Prostate gland (tissue), 2 donors: ENCODE results near the gene ERVW-1. TPM values are rescaled to one million over a fixed set of nuclear protein-coding genes. Genes with fewer than 3 reads are reported as not detected.
"Not testable (repeated sequence)": the region's sequence is repeated elsewhere in the genome, so short reads cannot be mapped to it uniquely, and the experiment has no call there.

Experiments
- DNase-seq: peaks from one replicate; pipeline ENCODE4 v3.0.0-alpha.2; 2019; ENCODE audit warnings: low spot score
- H3K27ac ChIP-seq, 2 donors: fragments of 200-600 bp; sonication (generic); 2 replicates each; pipeline ENCODE4 v1.5.1; 2017 to 2019
- H3K27me3 ChIP-seq: fragments of 200-600 bp; sonication (generic); replicated peaks from 2 replicates; pipeline ENCODE4 v1.5.1; 2019; ENCODE audit not compliant: insufficient read depth
- H3K36me3 ChIP-seq, 2 donors: fragments of 200-600 bp; sonication (generic); 1 replicate in 1 of 2; 2 replicates in 1 of 2; pipeline versions ENCODE4 v1.5.1 to v1.8.1; 2017 to 2019
- H3K4me1 ChIP-seq: fragments of 200-600 bp; sonication (generic); replicated peaks from 2 replicates; pipeline ENCODE4 v1.5.1; 2019
- H3K4me3 ChIP-seq, 2 donors: fragments of 200-600 bp; sonication (generic); 2 replicates each; pipeline ENCODE4 v1.5.1; 2017 to 2019
- H3K9me3 ChIP-seq: fragments of 200-600 bp; sonication (generic); 2 replicates; pipeline ENCODE4 v1.5.1; 2017
- POLR2A ChIP-seq: fragments of 450-650 bp; IDR thresholded peaks from one replicate; pipeline ENCODE4 v1.6.1; 2016; ENCODE audit warnings: antibody characterized with exemption, mild to moderate bottlenecking
- POLR2AphosphoS5 ChIP-seq: sonication (generic); formaldehyde crosslinking; IDR thresholded peaks from one replicate; pipeline ENCODE4 v1.6.1; 2017; ENCODE audit warnings: antibody characterized with exemption
- WGBS: methylation state at CpG from one replicate; pipeline ENCODE4 v1.1.5; 2018; 5-methylcytosine and 5-hydroxymethylcytosine counted together
- intact Hi-C: fragments of 100-400 bp; cut with DNase I; formaldehyde crosslinking; loops from one replicate; pipeline ENCODE4 v1.14.2; 2022
- total RNA-seq, 2 donors: library from RNA; depleted of rRNA; stranded (reverse); fragments of >200 nt; gene quantifications; one replicate each; pipeline ENCODE4 v1.1.0, GENCODE V29; 2016
- TF ChIP-seq, protein P1 (sequence below), 4 experiments: fragments of 200-600 bp in 2 of 4; fragments of 450-650 bp in 2 of 4; sonication (generic) in 2 of 4; IDR thresholded peaks; 1 replicate in 3 of 4; 2 replicates in 1 of 4; pipeline ENCODE4 v1.5.1; 2016 to 2019; ENCODE audit warnings: antibody characterized with exemption in 4 of 4, mild to moderate bottlenecking in 2 of 4, moderate library complexity in 2 of 4

ERVW-1 gene
- total RNA-seq, 2 donors from 2014 or later: 1.8 TPM; not detected in 1

GRCh38 chr7:92478711-92479110 lies 965 bp upstream of the ERVW-1 start:
- WGBS: 93% methylated on average over 4 of the region's 4 CpGs
- intact Hi-C loops: no loop called here
- no peaks in the 10 kb centered on the region for H3K36me3 ChIP-seq

GRCh38 chr7:92478095-92478494 lies 349 bp upstream of the ERVW-1 start:
- DNase-seq: no peak
- WGBS: 89% methylated on average over 9 of the region's 9 CpGs
- Histone ChIP-seq H3K9me3 (no peaks in the 10 kb centered on the region), H3K36me3 (no peaks in the 10 kb centered on the region), H3K27me3 (no peaks in the 10 kb centered on the region), H3K4me3 (no peak overlapping the region), H3K27ac (no peak overlapping the region), H3K4me1 (no peaks in the 10 kb centered on the region)
- TF ChIP-seq, protein P1, sequence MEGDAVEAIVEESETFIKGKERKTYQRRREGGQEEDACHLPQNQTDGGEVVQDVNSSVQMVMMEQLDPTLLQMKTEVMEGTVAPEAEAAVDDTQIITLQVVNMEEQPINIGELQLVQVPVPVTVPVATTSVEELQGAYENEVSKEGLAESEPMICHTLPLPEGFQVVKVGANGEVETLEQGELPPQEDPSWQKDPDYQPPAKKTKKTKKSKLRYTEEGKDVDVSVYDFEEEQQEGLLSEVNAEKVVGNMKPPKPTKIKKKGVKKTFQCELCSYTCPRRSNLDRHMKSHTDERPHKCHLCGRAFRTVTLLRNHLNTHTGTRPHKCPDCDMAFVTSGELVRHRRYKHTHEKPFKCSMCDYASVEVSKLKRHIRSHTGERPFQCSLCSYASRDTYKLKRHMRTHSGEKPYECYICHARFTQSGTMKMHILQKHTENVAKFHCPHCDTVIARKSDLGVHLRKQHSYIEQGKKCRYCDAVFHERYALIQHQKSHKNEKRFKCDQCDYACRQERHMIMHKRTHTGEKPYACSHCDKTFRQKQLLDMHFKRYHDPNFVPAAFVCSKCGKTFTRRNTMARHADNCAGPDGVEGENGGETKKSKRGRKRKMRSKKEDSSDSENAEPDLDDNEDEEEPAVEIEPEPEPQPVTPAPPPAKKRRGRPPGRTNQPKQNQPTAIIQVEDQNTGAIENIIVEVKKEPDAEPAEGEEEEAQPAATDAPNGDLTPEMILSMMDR (IDR thresholded peaks at IDR 0.05): no peak
- TF ChIP-seq POLR2AphosphoS5: no peak
- TF ChIP-seq POLR2A: no peak
- intact Hi-C loops: no loop called here

More at GRCh38 chr7:92478711-92479110, 965 bp upstream of the ERVW-1 start:
- Histone ChIP-seq H3K27ac (no peak overlapping the region), H3K27me3 (no peaks in the 10 kb centered on the region), H3K4me3 (no peak overlapping the region), H3K9me3 (no peaks in the 10 kb centered on the region), H3K4me1 (no peaks in the 10 kb centered on the region)
- TF ChIP-seq, protein P1 (IDR thresholded peaks at IDR 0.05): no peak
- TF ChIP-seq POLR2A (no peak), POLR2AphosphoS5 (no peak)
- DNase-seq: no peak

DNA sequence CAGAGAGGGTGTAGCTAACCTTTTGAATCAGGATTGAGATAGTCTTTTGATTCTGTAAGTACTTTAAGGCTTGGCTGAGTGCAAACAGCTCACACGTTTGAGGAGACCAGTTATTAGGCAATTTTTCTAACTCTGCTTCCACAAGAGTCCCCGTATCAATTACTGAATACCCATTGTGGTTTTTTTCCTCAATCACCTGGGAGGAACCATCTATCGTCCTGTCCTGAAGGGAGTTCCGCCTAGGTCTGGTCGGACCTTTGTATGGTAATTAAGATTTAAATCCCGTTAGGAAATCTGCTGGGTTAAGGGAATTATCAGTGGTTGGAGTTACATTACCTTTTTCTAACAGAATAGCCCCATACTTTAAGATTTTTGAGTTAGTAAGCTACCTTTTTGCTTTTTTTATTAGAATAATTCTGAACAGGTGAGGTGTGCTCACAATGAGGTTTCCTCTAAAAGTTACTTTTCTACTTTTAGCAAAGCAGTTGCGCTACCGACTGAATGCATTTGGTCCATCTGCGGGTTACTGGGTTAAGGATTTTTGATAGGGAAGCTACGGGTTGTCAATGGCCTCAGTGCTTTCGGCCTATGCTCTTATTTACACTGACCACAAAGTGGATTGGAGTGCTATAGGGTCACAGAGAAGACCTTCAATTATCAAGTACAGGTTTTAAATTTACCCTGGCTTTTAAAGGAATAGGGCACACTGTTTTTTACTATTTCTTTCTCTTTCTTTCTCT lies 1.7 kb downstream of the ERVW-1 start:
- H3K27me3 ChIP-seq, DNase-seq, intact Hi-C loops, H3K4me3 ChIP-seq, H3K36me3 ChIP-seq, H3K27ac ChIP-seq, H3K4me1 ChIP-seq, H3K9me3 ChIP-seq: not testable (repeated sequence)
- WGBS: 94% methylated on average over 11 of the region's 11 CpGs

GRCh38 chr7:92475261-92475770 lies 2.4 kb downstream of the ERVW-1 start:
- 93% methylated on average over 12 of the region's 12 CpGs for WGBS
- intact Hi-C loops: not testable (repeated sequence)

DNA sequence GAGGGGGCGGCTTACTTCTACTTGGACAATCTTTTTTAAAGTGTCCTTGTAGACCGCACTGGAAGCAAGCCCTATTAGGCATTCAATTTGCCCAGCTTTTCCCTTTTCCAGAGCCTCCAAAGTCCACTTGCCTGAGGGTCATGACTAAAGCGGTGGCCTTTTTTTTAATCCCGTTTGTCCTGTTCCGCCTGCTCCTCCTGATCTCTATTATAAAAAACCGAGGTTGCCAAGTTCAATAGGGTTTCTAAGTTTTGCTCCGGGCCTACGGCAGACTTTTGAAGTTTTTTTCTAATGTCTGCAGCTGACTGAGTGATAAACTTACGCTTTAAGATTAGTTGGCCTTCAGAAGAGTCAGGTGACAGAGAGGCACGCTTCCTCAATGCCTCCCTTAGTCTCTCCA lies 3.8 kb downstream of the ERVW-1 start:
- peak; percentile 39 for DNase-seq
- H3K36me3 ChIP-seq, H3K4me3 ChIP-seq, H3K27me3 ChIP-seq, H3K4me1 ChIP-seq, H3K9me3 ChIP-seq, H3K27ac ChIP-seq, intact Hi-C loops: not testable (repeated sequence)
- WGBS: 67% methylated on average over 10 of the region's 10 CpGs
- TF ChIP-seq POLR2AphosphoS5: peak; percentile 12

More at GRCh38 chr7:92475261-92475770, 2.4 kb downstream of the ERVW-1 start:
- H3K9me3 ChIP-seq, DNase-seq, H3K27me3 ChIP-seq, H3K4me3 ChIP-seq, H3K36me3 ChIP-seq, H3K4me1 ChIP-seq, H3K27ac ChIP-seq: not testable (repeated sequence)

GRCh38 chr7:92468589-92468988 lies 9.2 kb downstream of the ERVW-1 start:
- H3K4me1 ChIP-seq, H3K4me3 ChIP-seq, intact Hi-C loops, H3K27ac ChIP-seq, H3K27me3 ChIP-seq, DNase-seq, H3K9me3 ChIP-seq, H3K36me3 ChIP-seq: not testable (repeated sequence)
- WGBS: 96% methylated on average over 9 of the region's 9 CpGs

DNA sequence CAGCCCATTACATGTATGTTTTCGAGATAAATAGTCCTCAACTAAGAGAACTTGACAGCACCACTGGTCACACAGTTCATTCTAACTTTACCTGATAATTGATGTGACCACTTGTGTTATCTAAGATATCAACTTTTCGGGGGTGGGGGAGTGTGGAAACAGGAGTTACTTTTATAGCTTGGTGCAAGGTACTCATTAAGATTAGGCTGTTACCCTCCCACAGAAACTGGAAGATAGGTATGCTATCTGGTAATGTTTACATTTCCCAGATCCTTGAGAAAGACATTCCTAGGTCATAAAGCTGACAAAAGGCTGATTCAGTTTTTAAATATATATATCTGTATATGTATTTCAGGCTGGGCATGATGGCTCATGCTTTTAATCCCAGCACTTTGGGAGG lies 11.1 kb downstream of the ERVW-1 start:
- TF ChIP-seq POLR2A: no peak
- no peak for TF ChIP-seq POLR2AphosphoS5
- TF ChIP-seq, protein P1 (IDR thresholded peaks at IDR 0.05): no peak
- Histone ChIP-seq H3K36me3 (no peaks in the 10 kb centered on the region), H3K27ac (no peak overlapping the region), H3K4me1 (no peaks in the 10 kb centered on the region), H3K4me3 (no peak overlapping the region), H3K9me3 (no peaks in the 10 kb centered on the region), H3K27me3 (no peaks in the 10 kb centered on the region)
- intact Hi-C loops: no loop called here
- DNase-seq: no peak
- WGBS: 84% methylated on average over 2 of the region's 2 CpGs
